MM.1S (cell line): ENCODE data around the gene C6orf62.

Source experiments
- DNase-seq: peaks from one replicate; pipeline ENCODE4 v3.0.0-alpha.2; 2015
- H2AFZ ChIP-seq: fragments of 300-600 bp; sonication (generic); 2 replicates; pipeline ENCODE4 v1.6.0; 2016; ENCODE audit warnings: antibody characterized with exemption, low read length
- H3F3A ChIP-seq: fragments of 300-600 bp; sonication (generic); 2 replicates; pipeline ENCODE4 v1.6.1; 2016; ENCODE audit warnings: mild to moderate bottlenecking, antibody characterized with exemption, low read length, moderate library complexity, mixed read lengths; ENCODE audit not compliant: insufficient read depth
- H3K27ac ChIP-seq: fragments of 300-600 bp; sonication (generic); 2 replicates; pipeline ENCODE4 v1.5.1; 2016; ENCODE audit warnings: mild to moderate bottlenecking, low read length
- H3K27me3 ChIP-seq: fragments of 300-600 bp; sonication (generic); replicated peaks from 2 replicates; pipeline ENCODE4 v1.6.0; 2016; ENCODE audit warnings: low read length; ENCODE audit not compliant: insufficient read depth
- H3K36me3 ChIP-seq: fragments of 300-600 bp; sonication (generic); replicated peaks from 2 replicates; pipeline ENCODE4 v1.6.1; 2016; ENCODE audit warnings: mild to moderate bottlenecking, low read length, mixed read lengths; ENCODE audit not compliant: insufficient read depth
- H3K4me1 ChIP-seq: fragments of 300-600 bp; sonication (generic); 2 replicates; pipeline ENCODE4 v1.6.1; 2016; ENCODE audit warnings: low read length, mixed read lengths
- H3K4me2 ChIP-seq: fragments of 300-600 bp; sonication (generic); 2 replicates; pipeline ENCODE4 v1.6.0; 2016; ENCODE audit warnings: low read depth, low read length
- H3K4me3 ChIP-seq: fragments of 300-600 bp; sonication (generic); 2 replicates; pipeline ENCODE4 v1.5.1; 2016; ENCODE audit warnings: low read length, mixed read lengths
- H3K79me2 ChIP-seq: fragments of 300-600 bp; sonication (generic); 2 replicates; pipeline ENCODE4 v1.6.1; 2016; ENCODE audit warnings: mixed run types, low read length, mixed read lengths
- H3K9ac ChIP-seq: fragments of 300-600 bp; sonication (generic); 2 replicates; pipeline ENCODE4 v1.6.1; 2016; ENCODE audit warnings: low read length, mixed read lengths
- H3K9me2 ChIP-seq: fragments of 300-600 bp; sonication (generic); replicated peaks from 2 replicates; pipeline ENCODE4 v1.6.1; 2016; ENCODE audit warnings: mild to moderate bottlenecking, low read length, mixed read lengths; ENCODE audit not compliant: insufficient read depth
- H3K9me3 ChIP-seq: fragments of 300-600 bp; sonication (generic); replicated peaks from 2 replicates; pipeline ENCODE4 v1.6.1; 2016; ENCODE audit warnings: mild to moderate bottlenecking, low read length, mixed read lengths; ENCODE audit not compliant: insufficient read depth
- H4K20me1 ChIP-seq: fragments of 300-600 bp; sonication (generic); 2 replicates; pipeline ENCODE4 v1.6.1; 2016; ENCODE audit warnings: mild to moderate bottlenecking, low read length, moderate library complexity, mixed read lengths; ENCODE audit not compliant: insufficient read depth
- CTCF ChIP-seq: fragments of 300-600 bp; sonication (generic); IDR thresholded peaks from 2 replicates; pipeline ENCODE4 v1.5.1; 2016; ENCODE audit warnings: antibody characterized with exemption, low read length, mixed read lengths
- EZH2 ChIP-seq: fragments of 300-600 bp; sonication (generic); optimal IDR thresholded peaks from 2 replicates; pipeline ENCODE3; 2017; ENCODE audit warnings: low read depth, mild to moderate bottlenecking, antibody characterized with exemption, low read length, mixed read lengths
- EZH2phosphoT487 ChIP-seq: fragments of 300-600 bp; sonication (generic); IDR thresholded peaks from 2 replicates; pipeline ENCODE4 v1.6.1; 2018; ENCODE audit warnings: antibody characterized with exemption, low read length

The C6orf62 gene

GRCh38 chr6:24690593-24690992 is 28.4 kb downstream of the C6orf62 start:
- Histone ChIP-seq H3K79me2 (no peaks in the 10 kb centered on the region), H3K4me2 (no peak overlapping the region), H3K9me2 (no peaks in the 10 kb centered on the region), H4K20me1 (no peaks in the 10 kb centered on the region), H3K9me3 (no peaks in the 10 kb centered on the region), H3K4me1 (no peaks in the 10 kb centered on the region), H3K9ac (no peak overlapping the region), H3K27ac (no peak overlapping the region), H3K27me3 (no peaks in the 10 kb centered on the region), H3K4me3 (no peak overlapping the region), H2AFZ (no peak overlapping the region), H3F3A (no peaks in the 10 kb centered on the region), H3K36me3 (no peaks in the 10 kb centered on the region)
- DNase-seq = no peak
- TF ChIP-seq EZH2phosphoT487 (no peak), EZH2 (no peak)

- no peaks in the 10 kb centered on the region for H3K9me2 ChIP-seq
- no peak for DNase-seq
- H4K20me1 ChIP-seq = no peaks in the 10 kb centered on the region
- no peaks in the 10 kb centered on the region for H3K79me2 ChIP-seq
- no peaks in the 10 kb centered on the region for H3K9me3 ChIP-seq
- no peaks in the 10 kb centered on the region for H3K4me1 ChIP-seq
- no peak overlapping the region for H3K4me3 ChIP-seq
- TF ChIP-seq EZH2phosphoT487 (no peak), EZH2 (no peak), CTCF (no peak)
- H3K9ac ChIP-seq = no peak overlapping the region
- H2AFZ ChIP-seq = no peak overlapping the region
- no peaks in the 10 kb centered on the region for H3F3A ChIP-seq
- H3K4me2 ChIP-seq = no peak overlapping the region
- no peak overlapping the region for H3K27ac ChIP-seq
- H3K27me3 ChIP-seq = no peaks in the 10 kb centered on the region
- H3K36me3 ChIP-seq = no peaks in the 10 kb centered on the region
These were observed 29.0 kb downstream of the C6orf62 start for GRCh38 chr6:24689964-24690363.

GRCh38 chr6:24686946-24687345 is 32.0 kb downstream of the C6orf62 start:
- Histone ChIP-seq H4K20me1 (no peaks in the 10 kb centered on the region), H3K27me3 (no peaks in the 10 kb centered on the region), H3K36me3 (no peaks in the 10 kb centered on the region), H3K9me2 (no peaks in the 10 kb centered on the region), H3K4me1 (no peaks in the 10 kb centered on the region), H3K4me3 (no peak overlapping the region), H3K9me3 (no peaks in the 10 kb centered on the region), H3K9ac (no peak overlapping the region), H3F3A (no peaks in the 10 kb centered on the region), H2AFZ (no peak overlapping the region), H3K4me2 (no peak overlapping the region), H3K79me2 (no peaks in the 10 kb centered on the region), H3K27ac (no peak overlapping the region)
- TF ChIP-seq EZH2 (no peak), EZH2phosphoT487 (no peak), CTCF (no peak)
- no peak for DNase-seq

- Histone ChIP-seq H3K9me2 (no peaks in the 10 kb centered on the region), H2AFZ (no peak overlapping the region), H3K4me3 (no peak overlapping the region), H3K27me3 (no peaks in the 10 kb centered on the region), H3K4me1 (no peaks in the 10 kb centered on the region), H3K36me3 (no peaks in the 10 kb centered on the region), H4K20me1 (no peaks in the 10 kb centered on the region), H3K79me2 (no peaks in the 10 kb centered on the region), H3F3A (no peaks in the 10 kb centered on the region), H3K27ac (no peak overlapping the region), H3K9me3 (no peaks in the 10 kb centered on the region), H3K4me2 (no peak overlapping the region), H3K9ac (no peak overlapping the region)
- TF ChIP-seq CTCF (no peak), EZH2phosphoT487 (no peak)
- DNase-seq = no peak
These were observed 32.5 kb downstream of the C6orf62 start for GRCh38 chr6:24686408-24686807.
